T follicular helper cell (primary cell): ENCODE data around the gene SGK2.
"Not testable (repeated sequence)": the region's sequence is repeated elsewhere in the genome, so short reads cannot be mapped to it uniquely, and the experiment has no call there.

Experiments
- DNase-seq: peaks from one replicate; pipeline ENCODE4 v3.0.0-alpha.2; 2020; ENCODE audit warnings: low read depth

The SGK2 gene

DNA sequence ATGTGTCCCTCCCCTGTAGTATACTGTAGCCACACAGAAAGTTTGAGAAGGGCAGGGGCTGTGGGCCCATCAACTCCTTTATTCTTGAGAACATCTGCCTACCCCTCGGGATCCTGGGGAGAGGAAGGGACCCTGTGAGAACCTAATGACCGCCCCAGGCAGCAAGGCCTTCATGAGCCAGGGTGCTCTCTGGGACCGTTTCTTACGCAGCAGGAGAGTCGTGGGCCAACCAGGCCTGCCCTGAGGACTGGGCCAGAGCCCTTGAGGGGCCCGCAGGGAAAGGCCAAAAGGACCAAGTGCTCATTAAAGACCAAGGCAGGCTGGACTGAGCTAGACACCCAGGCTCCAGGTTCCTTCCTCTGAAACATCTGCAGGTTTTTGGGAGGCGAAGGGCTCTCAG, 5.2 kb downstream of the SGK2 start:
- DNase-seq = no peak

- no peak for DNase-seq
Measured at GRCh38 chr20:43564455-43564854, 5.6 kb downstream of the SGK2 start.

GRCh38 chr20:43564993-43565757, 6.3 kb downstream of the SGK2 start:
- DNase-seq = no peak

DNA sequence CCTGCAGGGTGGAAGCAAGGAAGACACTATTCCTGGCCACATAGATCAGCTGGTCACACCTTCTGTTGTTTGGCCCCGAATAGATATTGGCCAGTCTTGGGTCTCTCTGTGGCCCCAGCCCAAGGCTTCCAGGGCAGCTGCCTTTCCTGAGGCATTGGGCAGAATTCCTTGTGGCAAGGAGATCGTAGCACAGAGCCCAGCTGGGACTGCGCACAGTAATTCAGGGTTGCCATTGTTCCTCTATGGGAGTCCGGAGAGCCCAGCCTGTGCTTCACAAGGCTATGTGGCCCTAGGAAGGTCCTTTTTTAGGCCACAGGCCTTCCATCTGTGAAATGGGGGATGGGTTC, 6.9 kb downstream of the SGK2 start:
- DNase-seq = no peak

DNA sequence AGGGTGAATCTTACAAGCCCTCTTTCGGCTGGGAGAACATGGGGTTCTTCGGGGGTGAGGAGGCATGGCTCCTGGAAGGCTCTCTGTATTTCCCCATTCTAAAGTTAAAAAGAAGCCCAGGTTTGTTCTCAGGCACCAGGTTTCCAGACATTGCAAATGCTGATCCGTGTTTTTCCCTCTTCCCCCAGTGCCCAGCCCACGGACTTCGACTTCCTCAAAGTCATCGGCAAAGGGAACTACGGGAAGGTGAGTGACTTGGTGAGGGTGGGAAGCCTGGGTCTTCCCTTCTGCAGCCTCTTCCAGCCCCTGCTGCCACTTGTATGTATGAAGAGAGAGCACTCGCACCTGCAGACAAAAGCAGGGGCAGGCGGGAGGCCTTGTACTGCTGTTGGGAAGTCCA, 8.7 kb downstream of the SGK2 start:
- DNase-seq = no peak

DNA sequence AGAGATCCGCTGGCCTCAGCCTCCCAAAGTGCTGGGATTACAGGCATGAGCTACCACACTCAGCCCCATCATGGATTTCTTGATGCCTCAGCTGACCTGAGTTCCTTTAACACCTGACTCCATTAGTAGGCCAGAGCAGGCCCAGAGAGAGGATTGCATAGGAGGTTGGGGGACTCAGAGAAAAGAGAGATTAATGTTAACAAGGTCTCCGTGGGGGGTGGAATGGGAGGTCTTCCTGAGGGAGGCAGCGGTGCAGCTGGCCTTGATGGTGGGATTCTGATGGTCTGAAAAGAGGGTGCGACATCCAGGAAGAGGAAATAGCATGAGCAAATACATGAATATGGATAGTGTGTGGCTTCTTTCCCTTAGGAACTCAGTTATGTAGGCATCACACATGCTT, 9.9 kb downstream of the SGK2 start:
- DNase-seq = no peak

- no peak for DNase-seq
Measured at GRCh38 chr20:43569282-43569681, 10.5 kb downstream of the SGK2 start.

DNA sequence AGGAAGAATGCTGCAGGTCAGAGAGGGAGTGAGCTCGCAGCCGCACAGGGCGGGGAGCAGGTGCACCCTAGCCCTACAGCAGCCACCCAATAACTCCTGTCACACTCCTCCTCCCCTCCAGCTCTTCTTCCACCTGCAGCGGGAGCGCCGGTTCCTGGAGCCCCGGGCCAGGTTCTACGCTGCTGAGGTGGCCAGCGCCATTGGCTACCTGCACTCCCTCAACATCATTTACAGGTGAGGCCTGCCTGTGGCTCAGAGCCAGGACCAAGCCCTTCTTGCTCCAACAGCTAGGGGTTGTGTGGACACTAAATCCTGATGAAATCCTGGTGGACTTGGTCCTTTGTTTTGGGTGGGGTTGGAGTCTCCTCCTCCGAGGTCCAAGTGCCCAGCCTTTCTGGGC, 11.7 kb downstream of the SGK2 start:
- DNase-seq = no peak

GRCh38 chr20:43571310-43571709, 12.5 kb downstream of the SGK2 start:
- no peak for DNase-seq

GRCh38 chr20:43571771-43572170, 12.9 kb downstream of the SGK2 start:
- no peak for DNase-seq

GRCh38 chr20:43572891-43573290, 14.1 kb downstream of the SGK2 start:
- no peak for DNase-seq

DNA sequence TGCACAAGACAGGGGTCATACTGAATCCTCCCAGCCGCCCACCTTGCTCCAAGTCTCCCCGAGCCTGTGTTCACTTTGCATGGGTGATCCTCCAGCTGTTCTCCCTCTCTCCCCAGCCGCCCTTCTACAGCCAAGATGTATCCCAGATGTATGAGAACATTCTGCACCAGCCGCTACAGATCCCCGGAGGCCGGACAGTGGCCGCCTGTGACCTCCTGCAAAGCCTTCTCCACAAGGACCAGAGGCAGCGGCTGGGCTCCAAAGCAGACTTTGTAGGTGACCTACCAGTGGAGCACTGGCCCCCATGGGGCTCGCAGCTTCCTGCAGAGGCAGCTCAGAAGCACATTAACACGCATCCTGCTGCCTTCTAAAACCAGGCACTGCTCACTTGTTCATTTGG, 17.3 kb downstream of the SGK2 start:
- DNase-seq = no peak

DNA sequence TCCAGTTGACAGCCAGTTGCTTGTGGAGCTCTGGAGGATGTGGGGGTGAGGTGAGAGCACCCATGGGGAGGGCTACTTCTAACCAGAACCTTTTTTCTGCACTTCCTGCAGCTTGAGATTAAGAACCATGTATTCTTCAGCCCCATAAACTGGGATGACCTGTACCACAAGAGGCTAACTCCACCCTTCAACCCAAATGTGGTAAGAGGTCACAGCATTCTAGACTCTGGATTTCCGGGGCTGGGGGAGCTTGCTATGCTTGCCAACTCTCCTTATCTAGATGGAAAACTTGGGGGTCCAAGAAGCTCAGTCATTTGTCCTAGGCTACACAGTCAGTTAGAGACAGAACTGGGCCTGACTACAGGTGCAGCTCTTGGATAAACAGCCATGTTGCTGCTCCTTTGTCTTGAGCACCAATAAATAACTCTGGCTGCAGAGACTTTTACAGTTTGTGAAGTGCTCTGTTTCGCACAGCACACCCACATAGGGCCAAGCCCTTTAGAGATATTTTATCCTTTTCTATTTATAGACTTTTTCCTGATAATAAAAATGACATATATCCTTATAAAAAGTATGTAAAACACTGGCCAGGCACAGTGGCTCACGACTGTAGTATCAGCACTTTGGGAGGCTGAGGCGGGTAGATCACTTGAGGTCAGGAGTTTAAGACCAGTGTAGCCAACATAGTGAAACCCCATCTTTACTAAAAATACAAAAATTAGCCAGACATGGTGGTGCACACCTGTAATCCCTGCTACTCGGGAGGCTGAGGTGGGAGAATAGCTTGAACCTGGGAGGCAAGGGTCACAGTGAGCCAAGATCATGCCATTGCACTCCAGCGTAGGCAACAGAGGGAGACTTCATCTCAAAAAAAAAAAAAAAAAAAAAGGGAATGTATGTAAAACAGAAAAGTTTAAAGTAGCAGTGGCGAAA, 21.3 kb downstream of the SGK2 start:
- DNase-seq = no peak

DNA sequence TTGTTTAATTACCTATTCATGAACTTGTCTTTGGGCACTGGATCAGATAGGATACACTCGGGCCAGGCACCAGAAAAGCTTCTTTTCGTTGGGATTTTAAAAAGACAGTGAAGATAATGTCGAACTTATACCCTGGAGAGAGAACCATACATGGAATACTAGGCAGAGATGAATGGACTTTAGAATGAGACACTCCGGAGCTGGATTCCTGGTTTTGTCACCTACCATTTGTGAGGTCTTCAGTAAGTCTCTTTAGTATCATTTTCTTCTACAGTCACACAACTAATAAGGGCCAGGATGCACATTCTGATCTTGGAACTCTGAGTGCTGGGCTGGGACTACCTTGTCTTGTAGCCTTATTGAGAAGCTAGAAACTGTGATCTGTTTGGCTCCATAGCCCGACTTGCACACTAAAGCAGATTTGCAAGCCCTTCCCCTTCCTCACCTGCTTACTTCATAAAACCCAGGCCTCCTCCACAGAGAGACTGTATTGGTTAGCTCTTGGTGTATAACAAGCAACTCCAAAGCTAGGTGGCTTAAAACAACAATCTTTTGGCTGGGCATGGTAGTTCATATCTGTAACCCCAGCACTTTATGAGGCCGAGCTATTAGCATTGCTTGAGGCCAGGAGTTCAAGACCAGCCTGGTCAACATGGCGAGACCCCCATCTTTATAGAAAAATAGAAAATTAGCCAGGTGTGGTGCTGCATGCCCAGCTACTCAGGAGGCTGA, 24.5 kb downstream of the SGK2 start:
- no peak for DNase-seq

- no peak for DNase-seq
Measured at GRCh38 chr20:43583982-43584432, 25.2 kb downstream of the SGK2 start.

DNA sequence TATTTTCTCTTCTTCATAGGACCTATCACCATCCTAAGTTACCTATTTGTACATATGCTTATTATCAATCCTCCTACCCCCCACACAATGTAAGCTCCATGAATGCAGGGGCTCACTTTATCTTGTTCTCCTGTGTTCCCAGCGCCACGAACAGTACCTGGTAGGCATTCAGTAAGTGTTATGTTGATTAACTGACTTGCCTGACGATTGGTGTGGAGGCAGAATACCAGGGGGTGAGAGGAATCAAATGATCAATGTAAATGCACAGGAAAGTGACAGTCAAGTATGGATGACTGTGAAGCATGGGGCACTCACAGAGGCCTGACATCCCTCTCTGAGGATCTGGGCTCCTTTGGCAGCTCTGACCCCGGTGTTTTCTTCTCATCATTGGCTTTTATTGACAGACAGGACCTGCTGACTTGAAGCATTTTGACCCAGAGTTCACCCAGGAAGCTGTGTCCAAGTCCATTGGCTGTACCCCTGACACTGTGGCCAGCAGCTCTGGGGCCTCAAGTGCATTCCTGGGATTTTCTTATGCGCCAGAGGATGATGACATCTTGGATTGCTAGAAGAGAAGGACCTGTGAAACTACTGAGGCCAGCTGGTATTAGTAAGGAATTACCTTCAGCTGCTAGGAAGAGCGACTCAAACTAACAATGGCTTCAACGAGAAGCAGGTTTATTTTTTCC, 25.8 kb downstream of the SGK2 start:
- DNase-seq = no peak

DNA sequence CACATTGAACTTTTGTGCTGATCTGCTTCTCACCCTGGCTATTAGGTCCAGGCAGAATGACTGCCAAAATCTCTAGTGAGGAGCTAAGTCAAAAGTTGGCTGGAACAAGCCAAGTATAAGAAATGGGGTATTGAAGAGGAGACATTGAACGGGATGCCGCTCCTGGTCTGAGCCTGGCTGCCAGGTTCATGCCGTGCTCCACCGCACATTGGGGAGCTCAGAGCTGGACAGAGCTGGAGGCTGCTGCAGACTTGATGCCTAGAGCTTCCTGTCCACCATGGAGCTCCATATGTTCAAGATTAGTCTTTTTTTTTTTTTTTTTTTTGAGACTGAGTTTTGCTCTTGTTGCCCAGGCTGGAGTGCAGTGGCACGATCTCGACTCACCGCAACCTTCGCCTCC, 27.8 kb downstream of the SGK2 start:
- DNase-seq = no peak

DNA sequence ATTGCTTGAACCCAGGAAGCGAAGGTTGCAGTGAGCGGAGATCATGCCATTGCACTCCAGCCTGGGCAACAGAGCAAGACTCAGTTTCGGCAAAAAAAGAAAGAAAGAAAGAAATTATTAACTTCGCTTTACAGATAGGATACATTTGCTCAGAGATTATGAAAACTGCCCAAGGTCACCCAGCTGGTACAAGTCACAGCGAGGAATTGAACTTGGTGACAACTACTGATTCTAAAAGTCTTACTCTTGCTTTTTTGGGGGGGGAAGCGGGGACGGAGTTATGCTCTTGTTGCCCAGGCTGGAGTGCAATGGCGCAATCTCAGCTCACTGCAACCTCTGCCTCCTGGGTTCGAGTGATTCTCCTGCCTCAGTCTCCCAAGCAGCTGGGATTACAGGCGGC, 29.7 kb downstream of the SGK2 start:
- DNase-seq = not testable (repeated sequence)

- no peak for DNase-seq
Measured at GRCh38 chr20:43590036-43590391, 31.2 kb downstream of the SGK2 start.

- DNase-seq = peak; percentile 80
Measured at GRCh38 chr20:43590392-43591303, 31.8 kb downstream of the SGK2 start, which contains the start of gene IFT52. TSS of gene IFT52 (plus strand) at chr20:43590937. CDS start at chr20:43594699, 3,762 bp downstream.

- DNase-seq = not testable (repeated sequence)
Measured at GRCh38 chr20:43601960-43602359, 43.1 kb downstream of the SGK2 start.
